ENCODE results near the gene HP1BP3.

- TF ChIP-seq BHLHE40 (IDR thresholded peaks at IDR 0.05; ENCODE audit: borderline replicate concordance) = no peak
- no peak for TF ChIP-seq SP1 (IDR thresholded peaks at IDR 0.05)
- no peak for TF ChIP-seq FOXM1 (IDR thresholded peaks at IDR 0.05; ENCODE audit: borderline replicate concordance)
- TF ChIP-seq, protein P1, sequence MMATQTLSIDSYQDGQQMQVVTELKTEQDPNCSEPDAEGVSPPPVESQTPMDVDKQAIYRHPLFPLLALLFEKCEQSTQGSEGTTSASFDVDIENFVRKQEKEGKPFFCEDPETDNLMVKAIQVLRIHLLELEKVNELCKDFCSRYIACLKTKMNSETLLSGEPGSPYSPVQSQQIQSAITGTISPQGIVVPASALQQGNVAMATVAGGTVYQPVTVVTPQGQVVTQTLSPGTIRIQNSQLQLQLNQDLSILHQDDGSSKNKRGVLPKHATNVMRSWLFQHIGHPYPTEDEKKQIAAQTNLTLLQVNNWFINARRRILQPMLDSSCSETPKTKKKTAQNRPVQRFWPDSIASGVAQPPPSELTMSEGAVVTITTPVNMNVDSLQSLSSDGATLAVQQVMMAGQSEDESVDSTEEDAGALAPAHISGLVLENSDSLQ (IDR thresholded peaks at IDR 0.05) = no peak
- TF ChIP-seq TARDBP (IDR thresholded peaks at IDR 0.05) = no peak
- no peak for TF ChIP-seq ELF4 (IDR thresholded peaks at IDR 0.05)
- no peak for TF ChIP-seq NFRKB (IDR thresholded peaks at IDR 0.05)
- no peak for TF ChIP-seq FOXK2 (IDR thresholded peaks at IDR 0.05)
- no peak for TF ChIP-seq CTBP1 (IDR thresholded peaks at IDR 0.05; ENCODE audit: borderline replicate concordance)
- no peak for TF ChIP-seq ARNT (IDR thresholded peaks at IDR 0.05)
- TF ChIP-seq ZNF384 (IDR thresholded peaks at IDR 0.05) = no peak
- no peak for TF ChIP-seq HDGF (IDR thresholded peaks at IDR 0.05; ENCODE audit: borderline replicate concordance)
- TF ChIP-seq SUZ12 (IDR thresholded peaks at IDR 0.05) = no peak
Measured at GRCh38 chr1:20701847-20702246, 85.3 kb downstream of the HP1BP3 start.
